Osteoblast (primary cell): ENCODE results near the gene MLF1. TPM values are rescaled to one million over a fixed set of nuclear protein-coding genes. Genes with fewer than 3 reads are reported as not detected.

ENCODE experiments used
- DNase-seq: peaks from one replicate; pipeline ENCODE4 v3.0.0; 2011; ENCODE audit warnings: low spot score, mixed read lengths; ENCODE audit not compliant: insufficient read length; ENCODE audit errors: missing footprints
- H2AFZ ChIP-seq: 2 replicates; pipeline ENCODE4 v1.6.0; 2011; ENCODE audit warnings: mild to moderate bottlenecking, low read length
- H3K27ac ChIP-seq: 2 replicates; pipeline ENCODE4 v1.5.1; 2011; ENCODE audit warnings: mild to moderate bottlenecking, low read depth, low read length, moderate library complexity
- H3K27me3 ChIP-seq: 2 replicates; pipeline ENCODE4 v1.6.0; 2012; ENCODE audit warnings: mild to moderate bottlenecking, control low read depth, inconsistent platforms, low read length, moderate library complexity; ENCODE audit not compliant: insufficient read depth
- H3K36me3 ChIP-seq: 2 replicates; pipeline ENCODE4 v1.5.1; 2011; ENCODE audit warnings: mild to moderate bottlenecking, low read length, control low read depth, moderate library complexity; ENCODE audit not compliant: insufficient read depth
- H3K4me1 ChIP-seq: 2 replicates; pipeline ENCODE4 v1.5.1; 2011; ENCODE audit warnings: mild to moderate bottlenecking, low read length, control low read depth, moderate library complexity; ENCODE audit not compliant: insufficient read depth
- H3K4me2 ChIP-seq: 2 replicates; pipeline ENCODE4 v1.6.0; 2011; ENCODE audit warnings: mild to moderate bottlenecking, low read length; ENCODE audit not compliant: insufficient read depth
- H3K4me3 ChIP-seq: fragments of 200-600 bp; sonication (generic); 3 replicates; pipeline ENCODE4 v1.5.1; 2012; ENCODE audit warnings: mild to moderate bottlenecking, low read length, inconsistent platforms; ENCODE audit not compliant: insufficient read depth
- H3K79me2 ChIP-seq: 2 replicates; pipeline ENCODE4 v1.6.0; 2012; ENCODE audit warnings: mild to moderate bottlenecking, low read length, control low read depth, inconsistent platforms; ENCODE audit not compliant: insufficient read depth
- H3K9me3 ChIP-seq: 2 replicates; pipeline ENCODE4 v1.5.1; 2011; ENCODE audit warnings: low read depth, low read length, control low read depth
- H4K20me1 ChIP-seq: 2 replicates; pipeline ENCODE4 v1.6.0; 2012; ENCODE audit warnings: mild to moderate bottlenecking, low read length, control low read depth; ENCODE audit not compliant: insufficient read depth
- CTCF ChIP-seq: IDR thresholded peaks from 2 replicates; pipeline ENCODE4 v1.5.1; 2011; ENCODE audit warnings: mild to moderate bottlenecking, low read depth, low read length, moderate library complexity; ENCODE audit errors: extremely low read depth
- total RNA-seq: library from RNA; depleted of rRNA; stranded (reverse); fragments of >200 nt; gene quantifications from 2 replicates; pipeline ENCODE4 v1.2.3, GENCODE V29; 2012

MLF1 gene
- total RNA-seq, 1 donor, result 14.1 TPM

GRCh38 chr3:158559504-158559903, 11.5 kb upstream of the MLF1 start:
- Histone ChIP-seq H3K9me3 (no peaks in the 10 kb centered on the region), H2AFZ (no peak overlapping the region), H3K79me2 (no peaks in the 10 kb centered on the region), H3K4me1 (no peaks in the 10 kb centered on the region), H4K20me1 (no peaks in the 10 kb centered on the region), H3K27me3 (no peaks in the 10 kb centered on the region), H3K36me3 (no peaks in the 10 kb centered on the region), H3K4me2 (no peak overlapping the region), H3K4me3 (no peak overlapping the region), H3K27ac (no peak overlapping the region)
- DNase-seq, result no peak
- TF ChIP-seq CTCF, result no peak

GRCh38 chr3:158560979-158561378, 10.0 kb upstream of the MLF1 start:
- H3K4me2 ChIP-seq, result no peak overlapping the region
- no peaks in the 10 kb centered on the region for H3K79me2 ChIP-seq
- no peak overlapping the region for H2AFZ ChIP-seq
- H3K4me1 ChIP-seq, result no peaks in the 10 kb centered on the region
- H3K4me3 ChIP-seq, result no peak overlapping the region
- H4K20me1 ChIP-seq, result no peaks in the 10 kb centered on the region
- no peaks in the 10 kb centered on the region for H3K27me3 ChIP-seq
- TF ChIP-seq CTCF, result no peak
- H3K9me3 ChIP-seq, result no peaks in the 10 kb centered on the region
- no peak for DNase-seq
- no peaks in the 10 kb centered on the region for H3K36me3 ChIP-seq
- no peak overlapping the region for H3K27ac ChIP-seq

- Histone ChIP-seq H3K27me3 (no peaks in the 10 kb centered on the region), H3K36me3 (no peaks in the 10 kb centered on the region), H3K27ac (no peak overlapping the region), H2AFZ (no peak overlapping the region), H3K9me3 (no peaks in the 10 kb centered on the region), H3K4me2 (no peak overlapping the region), H3K79me2 (no peaks in the 10 kb centered on the region), H4K20me1 (no peaks in the 10 kb centered on the region), H3K4me3 (no peak overlapping the region), H3K4me1 (no peaks in the 10 kb centered on the region)
- no peak for TF ChIP-seq CTCF
- DNase-seq, result no peak
These were observed 8.3 kb upstream of the MLF1 start for GRCh38 chr3:158562674-158563073.

- Histone ChIP-seq H3K27me3 (no peaks in the 10 kb centered on the region), H4K20me1 (no peaks in the 10 kb centered on the region), H3K9me3 (no peaks in the 10 kb centered on the region), H3K79me2 (no peaks in the 10 kb centered on the region), H3K4me2 (no peak overlapping the region), H3K27ac (no peak overlapping the region), H2AFZ (no peak overlapping the region), H3K36me3 (no peaks in the 10 kb centered on the region), H3K4me1 (no peaks in the 10 kb centered on the region), H3K4me3 (no peak overlapping the region)
- TF ChIP-seq CTCF, result no peak
- no peak for DNase-seq
These were observed 7.9 kb upstream of the MLF1 start for GRCh38 chr3:158563076-158563475.
